Measurements from ENCODE around the gene OGDH.

DNA sequence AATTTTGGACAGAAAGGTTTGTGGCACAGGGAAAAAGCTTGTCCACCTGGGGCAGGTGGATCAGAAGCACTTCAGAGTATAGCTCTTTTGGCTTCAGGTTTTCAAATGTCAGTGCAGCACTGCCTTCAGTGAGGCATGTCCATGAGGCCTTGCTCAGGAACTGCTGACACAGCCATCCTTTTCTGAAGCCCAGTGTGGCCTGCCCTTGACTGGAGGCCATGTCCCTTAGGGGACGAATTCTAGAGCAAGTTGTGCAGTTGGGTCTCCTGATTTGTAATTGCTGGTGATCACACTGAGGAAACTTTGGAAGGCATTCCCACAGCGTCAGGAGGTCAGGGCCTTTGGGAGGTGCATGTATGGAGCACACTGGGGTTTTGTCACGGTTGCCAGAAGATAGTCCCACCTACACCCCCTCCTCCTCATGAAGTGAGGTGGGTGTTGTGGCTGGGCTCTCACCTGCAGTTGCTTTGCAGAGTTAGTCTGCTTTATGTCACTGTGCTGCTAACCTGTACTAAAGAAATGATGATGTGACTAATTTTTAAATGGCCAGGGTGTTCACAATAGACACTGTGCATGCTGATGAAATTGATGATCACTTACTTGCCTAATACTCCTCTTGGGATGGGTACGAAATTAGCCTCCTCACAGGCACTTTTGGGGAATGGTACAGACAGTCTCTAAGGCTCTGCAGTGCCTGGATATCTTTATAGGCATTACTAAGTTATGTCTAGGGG, 41.7 kb downstream of the OGDH start:
- TF ChIP-seq, protein P1, sequence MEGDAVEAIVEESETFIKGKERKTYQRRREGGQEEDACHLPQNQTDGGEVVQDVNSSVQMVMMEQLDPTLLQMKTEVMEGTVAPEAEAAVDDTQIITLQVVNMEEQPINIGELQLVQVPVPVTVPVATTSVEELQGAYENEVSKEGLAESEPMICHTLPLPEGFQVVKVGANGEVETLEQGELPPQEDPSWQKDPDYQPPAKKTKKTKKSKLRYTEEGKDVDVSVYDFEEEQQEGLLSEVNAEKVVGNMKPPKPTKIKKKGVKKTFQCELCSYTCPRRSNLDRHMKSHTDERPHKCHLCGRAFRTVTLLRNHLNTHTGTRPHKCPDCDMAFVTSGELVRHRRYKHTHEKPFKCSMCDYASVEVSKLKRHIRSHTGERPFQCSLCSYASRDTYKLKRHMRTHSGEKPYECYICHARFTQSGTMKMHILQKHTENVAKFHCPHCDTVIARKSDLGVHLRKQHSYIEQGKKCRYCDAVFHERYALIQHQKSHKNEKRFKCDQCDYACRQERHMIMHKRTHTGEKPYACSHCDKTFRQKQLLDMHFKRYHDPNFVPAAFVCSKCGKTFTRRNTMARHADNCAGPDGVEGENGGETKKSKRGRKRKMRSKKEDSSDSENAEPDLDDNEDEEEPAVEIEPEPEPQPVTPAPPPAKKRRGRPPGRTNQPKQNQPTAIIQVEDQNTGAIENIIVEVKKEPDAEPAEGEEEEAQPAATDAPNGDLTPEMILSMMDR (IDR thresholded peaks at IDR 0.05) = no peak
- TF ChIP-seq POLR2A (IDR thresholded peaks at IDR 0.05) = no peak
